CD4-positive, alpha-beta T cell treated with Interferon gamma for 1 hour (primary cell): ENCODE data around the gene SETDB2.

Experiments used
- DNase-seq: peaks from one replicate; pipeline ENCODE4 v3.0.0-alpha.2; 2020

The SETDB2 gene, protein sequence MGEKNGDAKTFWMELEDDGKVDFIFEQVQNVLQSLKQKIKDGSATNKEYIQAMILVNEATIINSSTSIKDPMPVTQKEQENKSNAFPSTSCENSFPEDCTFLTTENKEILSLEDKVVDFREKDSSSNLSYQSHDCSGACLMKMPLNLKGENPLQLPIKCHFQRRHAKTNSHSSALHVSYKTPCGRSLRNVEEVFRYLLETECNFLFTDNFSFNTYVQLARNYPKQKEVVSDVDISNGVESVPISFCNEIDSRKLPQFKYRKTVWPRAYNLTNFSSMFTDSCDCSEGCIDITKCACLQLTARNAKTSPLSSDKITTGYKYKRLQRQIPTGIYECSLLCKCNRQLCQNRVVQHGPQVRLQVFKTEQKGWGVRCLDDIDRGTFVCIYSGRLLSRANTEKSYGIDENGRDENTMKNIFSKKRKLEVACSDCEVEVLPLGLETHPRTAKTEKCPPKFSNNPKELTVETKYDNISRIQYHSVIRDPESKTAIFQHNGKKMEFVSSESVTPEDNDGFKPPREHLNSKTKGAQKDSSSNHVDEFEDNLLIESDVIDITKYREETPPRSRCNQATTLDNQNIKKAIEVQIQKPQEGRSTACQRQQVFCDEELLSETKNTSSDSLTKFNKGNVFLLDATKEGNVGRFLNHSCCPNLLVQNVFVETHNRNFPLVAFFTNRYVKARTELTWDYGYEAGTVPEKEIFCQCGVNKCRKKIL

DNA sequence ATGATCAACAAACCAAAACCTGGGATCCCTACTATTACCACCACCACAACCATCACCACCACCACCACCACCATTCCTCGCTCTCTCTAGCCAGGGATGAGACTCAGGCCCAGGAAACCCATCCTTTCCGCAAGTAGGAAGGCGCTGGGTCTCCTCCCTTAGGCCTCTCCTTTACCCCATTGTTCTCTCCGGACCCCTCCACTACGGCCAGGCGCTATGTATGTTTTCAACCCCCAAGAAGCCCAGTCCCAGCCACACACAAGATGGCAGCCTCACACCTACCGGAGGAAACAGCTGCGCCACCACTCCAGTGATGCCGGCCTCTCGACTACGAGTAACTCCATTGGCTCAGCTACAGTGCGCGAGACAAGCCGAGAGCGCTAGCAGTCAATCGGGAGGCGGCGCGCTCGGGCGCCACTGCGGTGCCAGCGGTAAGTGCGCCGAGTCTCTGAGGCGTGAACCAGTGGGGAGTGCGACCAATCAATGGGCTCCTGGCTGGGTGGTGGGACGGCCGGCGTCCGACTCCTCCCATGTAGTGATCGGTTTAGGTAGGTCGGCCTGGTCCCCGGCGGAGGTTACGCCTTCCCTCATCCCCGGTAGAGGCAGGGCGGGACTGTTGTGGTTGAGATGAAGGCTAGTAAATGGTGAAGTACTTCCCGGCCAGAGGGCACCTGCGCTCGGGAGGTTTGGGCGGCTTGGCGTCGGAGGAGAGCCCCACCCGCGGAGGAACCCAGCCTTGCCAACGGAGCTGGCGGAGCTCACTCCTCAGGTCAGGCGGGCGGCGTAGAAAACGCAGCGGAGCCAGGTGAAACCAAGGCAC, at the start of gene SETDB2, which contains the start of gene CAB39L:
Gene SETDB2 (plus strand): TSS at position 571 of the 820 bp plus-strand sequence. CDS start 7,620 bp downstream, outside the sequence.
Gene CAB39L (minus strand): TSS at position 361 of the 820 bp plus-strand sequence. CDS start 61,154 bp downstream, outside the sequence.
- peak; percentile 99 for DNase-seq

GRCh38 chr13:49395451-49395865, 48.6 kb upstream of the SETDB2 start:
- DNase-seq, result no peak

GRCh38 chr13:49395878-49396380, 48.1 kb upstream of the SETDB2 start:
- no peak for DNase-seq

DNA sequence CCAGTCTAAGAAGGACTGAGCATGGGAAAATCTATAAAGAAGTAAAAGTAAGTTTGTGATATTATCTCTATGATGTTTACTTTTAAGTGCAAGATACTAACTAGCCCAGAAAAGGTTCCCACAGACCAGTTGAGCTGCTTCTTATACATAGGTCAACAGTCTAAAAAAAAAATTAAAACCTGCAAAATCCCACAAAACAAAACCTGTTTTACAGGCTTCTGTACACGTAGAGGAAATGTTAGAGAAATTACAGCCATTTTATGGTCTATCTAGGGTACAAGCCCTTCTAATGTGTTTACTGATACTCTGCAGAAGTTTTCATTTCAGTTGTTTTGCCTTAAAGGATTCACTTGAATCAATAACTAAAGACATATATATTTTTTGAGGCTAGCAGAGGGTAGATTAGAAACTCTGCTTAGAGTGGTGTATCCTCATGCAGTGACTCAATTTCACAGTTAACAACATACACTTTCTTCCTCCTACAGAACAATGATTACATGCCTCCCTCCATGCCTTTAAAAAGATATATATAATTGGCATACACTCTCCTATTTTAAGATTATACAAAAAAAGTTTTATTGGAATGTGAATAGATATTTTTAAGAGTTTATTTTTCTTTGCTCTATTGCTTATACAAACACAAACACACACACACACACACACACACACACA, 44.1 kb upstream of the SETDB2 start:
- DNase-seq, result no peak

- DNase-seq, result no peak
Measured at GRCh38 chr13:49400755-49401659, 43.1 kb upstream of the SETDB2 start.

GRCh38 chr13:49403996-49404702, 39.9 kb upstream of the SETDB2 start:
- DNase-seq, result no peak

DNA sequence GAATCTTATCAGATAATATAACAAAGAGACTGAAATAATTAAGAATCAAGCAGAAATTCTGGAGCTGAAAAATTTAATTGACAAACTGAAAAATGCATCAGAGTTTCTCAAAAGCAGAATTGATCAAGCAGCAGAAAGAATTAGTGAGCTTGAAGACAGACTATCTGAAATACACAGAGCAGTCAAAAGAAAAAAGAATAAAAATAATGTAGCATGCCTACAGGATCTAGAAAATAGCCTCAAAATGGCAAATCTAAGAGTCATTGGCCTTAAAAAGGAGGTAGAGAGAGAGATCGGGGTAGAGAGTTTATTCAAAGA, 39.4 kb upstream of the SETDB2 start:
- no peak for DNase-seq

GRCh38 chr13:49407068-49407467, 37.0 kb upstream of the SETDB2 start:
- no peak for DNase-seq

GRCh38 chr13:49407936-49408335, 36.1 kb upstream of the SETDB2 start:
- DNase-seq, result no peak

GRCh38 chr13:49409008-49409407, 35.1 kb upstream of the SETDB2 start:
- DNase-seq, result no peak

DNA sequence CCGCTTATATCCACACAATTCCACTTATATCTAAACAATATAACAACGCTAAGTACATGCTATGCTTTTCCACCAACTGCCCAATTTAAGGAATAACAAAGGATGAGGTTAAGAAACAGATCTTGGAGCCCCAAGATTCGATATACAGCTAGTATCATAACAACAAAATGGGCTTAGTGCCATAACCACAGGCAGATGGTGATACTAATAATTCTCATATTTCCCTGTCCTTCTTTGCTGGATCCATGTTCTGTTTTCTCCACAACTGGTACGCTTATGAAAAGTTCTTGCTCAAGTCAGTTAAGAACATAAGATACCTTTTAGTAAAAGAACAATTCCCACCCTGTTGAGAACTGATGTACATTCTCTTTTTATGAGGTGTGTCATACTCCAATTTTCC, 34.1 kb upstream of the SETDB2 start:
- DNase-seq, result no peak

DNA sequence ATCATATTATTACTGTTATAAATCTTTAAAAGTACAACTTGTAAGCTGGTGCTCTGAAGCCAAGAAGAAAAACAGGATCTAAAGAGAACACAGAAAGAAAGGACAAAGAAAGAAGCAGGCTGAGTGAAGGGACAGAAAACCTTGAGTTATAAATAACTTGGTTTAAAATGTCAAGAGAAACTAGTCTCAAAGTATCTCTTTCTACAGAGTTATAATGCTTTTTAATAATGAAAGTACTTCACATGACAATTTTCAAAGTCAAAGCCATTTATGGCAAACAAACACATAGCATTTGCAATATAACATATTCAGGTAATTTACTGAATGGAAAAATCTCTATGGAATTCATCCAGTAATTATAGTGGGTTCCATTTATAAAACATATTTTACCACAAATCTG, 33.6 kb upstream of the SETDB2 start:
- DNase-seq, result no peak

DNA sequence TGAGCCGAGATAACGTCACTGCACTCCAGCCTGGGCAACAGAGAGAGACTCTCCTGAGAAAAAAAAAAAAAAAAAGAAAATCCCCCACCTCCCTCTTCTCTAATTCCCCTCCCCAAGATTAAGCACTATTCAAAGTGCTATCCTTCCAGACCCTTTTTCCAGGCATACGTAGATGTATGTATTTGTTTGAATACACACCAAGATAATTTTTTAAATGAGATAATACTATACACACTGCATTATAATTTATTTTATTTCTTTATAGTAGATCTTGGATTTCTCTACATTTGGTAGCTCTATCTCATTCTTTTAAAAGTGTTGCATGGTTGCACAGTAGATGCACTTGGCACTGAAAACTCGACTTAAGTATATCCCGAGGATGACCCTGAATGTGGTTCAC, 32.7 kb upstream of the SETDB2 start:
- no peak for DNase-seq

DNA sequence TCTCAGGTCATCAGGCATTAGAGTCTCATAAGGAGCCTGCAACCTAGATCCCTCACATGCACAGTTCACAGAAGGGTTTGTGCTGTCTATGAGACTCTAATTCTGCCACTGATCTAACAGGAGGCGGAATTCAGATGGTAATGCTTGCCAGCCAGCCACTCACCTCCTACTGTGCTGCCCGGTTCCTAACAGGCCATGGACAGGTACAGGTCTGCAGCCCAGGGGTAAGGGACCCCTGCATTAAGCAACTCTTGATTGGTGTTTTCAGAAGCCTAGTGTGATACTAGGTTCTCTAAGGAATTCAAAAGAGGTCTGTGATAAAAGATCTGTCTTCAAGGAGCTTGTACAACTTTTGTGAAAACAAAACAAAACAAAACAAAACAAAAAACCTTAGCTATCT, 31.3 kb upstream of the SETDB2 start:
- no peak for DNase-seq

- no peak for DNase-seq
Measured at GRCh38 chr13:49417161-49417560, 26.9 kb upstream of the SETDB2 start.

DNA sequence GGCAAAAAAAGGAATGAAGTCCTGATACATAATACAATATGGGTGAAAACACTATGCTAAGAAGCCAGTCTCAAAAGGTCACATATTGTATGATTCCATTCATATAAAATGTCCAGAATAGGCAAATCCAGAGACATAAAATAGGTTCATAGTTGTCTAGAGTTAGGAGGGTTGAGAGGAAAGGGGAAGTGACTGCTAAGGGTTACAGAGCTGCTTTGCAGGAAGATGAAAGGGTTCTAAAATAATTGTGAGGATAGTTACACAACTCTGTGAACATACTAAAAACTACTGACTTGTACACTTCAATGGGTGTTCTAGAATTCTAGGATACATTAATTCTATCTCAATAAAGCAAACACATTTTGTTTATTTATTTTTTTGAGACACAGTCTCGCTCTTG, 25.9 kb upstream of the SETDB2 start:
- no peak for DNase-seq

DNA sequence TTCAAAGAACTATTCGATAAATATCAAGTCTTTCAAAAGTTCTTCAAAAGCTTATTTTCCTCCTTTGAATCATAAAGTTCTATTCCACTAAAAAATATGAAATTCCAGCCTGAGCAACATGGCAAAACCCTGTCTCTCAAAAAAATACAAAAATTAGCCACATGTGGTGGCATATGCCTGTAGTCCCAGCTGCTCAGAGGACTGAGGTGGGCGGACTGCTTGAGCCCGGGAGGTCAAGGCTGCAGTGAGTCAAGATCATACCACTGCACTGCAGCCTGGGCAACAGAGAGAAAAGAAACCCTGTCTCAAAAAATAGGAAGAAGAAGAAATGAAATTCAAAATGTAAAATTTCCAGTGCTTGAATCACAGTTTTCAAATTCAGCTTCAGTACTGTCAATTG, 24.8 kb upstream of the SETDB2 start:
- no peak for DNase-seq

DNA sequence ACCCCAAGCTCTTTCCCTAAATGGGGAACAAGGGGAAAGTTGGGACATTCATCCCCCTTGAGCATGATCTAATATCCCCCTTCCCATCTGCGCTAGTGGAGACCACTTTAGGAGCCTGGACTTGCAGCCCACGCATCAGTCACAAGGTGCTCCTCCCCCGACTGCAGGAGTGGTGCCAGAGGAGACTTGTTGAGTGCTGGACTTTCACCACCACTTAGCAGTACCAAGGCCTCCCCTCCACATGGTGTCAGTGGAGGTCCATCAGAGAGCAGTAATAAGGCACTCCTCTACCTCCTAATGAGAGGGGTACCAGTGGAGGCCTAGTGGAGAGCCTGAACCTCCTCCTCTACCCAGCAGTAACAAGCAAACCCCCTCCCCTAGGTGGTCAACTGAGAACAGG, 22.7 kb upstream of the SETDB2 start:
- DNase-seq, result peak; percentile 13

DNA sequence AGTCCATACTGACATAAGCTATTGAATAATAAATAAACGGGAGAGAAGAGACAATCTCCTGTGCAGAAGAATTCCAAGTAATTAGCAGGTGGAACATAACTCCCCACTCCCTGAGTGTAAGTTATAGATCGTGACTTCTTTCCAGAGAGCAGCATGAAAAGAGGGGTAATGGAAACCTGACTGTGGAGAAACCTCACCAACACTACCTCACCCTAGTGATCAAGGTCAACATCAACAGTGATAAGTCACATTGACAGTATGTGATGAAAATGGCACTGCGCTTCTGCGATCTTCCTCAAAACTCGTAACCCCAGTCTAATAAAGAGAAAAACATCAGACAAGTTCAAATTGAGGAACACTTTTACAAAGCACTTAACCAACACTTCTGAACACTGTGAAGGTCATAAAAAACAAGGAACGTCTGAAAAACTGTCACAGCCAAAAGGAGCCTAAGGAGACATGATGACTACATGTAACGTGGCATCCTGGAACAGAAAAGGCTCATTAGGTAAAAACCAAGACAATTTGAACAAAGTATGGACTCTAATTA, 20.0 kb upstream of the SETDB2 start:
- DNase-seq, result no peak

DNA sequence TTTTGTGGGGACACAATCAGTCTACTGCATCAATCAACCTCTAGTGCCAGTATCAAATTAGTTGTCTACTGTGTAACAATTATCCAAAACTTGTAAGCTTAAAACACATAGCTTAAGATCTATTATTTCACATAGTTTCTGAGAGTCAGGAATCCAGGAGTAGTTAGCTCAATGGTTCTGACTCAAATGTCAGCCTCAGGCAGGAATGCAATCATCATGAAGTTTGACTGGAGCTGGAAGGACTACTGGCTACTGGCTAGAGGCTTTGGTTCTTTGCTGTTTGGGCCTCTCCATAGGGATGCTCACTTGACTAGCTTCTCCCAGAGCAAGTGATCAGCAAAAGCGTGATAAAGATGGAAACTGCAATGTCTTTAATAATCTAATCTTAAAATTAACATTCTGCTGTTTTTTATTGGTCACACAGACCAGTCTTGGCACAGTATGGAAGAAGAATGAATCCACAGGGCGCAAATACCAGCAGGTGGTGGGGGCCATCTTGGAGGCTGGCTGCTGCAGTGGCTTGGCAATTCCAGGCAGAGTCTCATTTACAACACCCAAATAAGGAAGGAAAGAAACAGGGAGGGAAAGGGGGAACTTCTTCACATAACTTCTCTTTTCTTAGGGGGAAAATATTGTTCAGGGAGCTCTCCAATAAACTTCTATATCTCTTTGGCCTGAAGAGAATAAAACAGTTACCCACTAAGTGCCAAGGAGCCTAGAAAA, 15.9 kb upstream of the SETDB2 start:
- DNase-seq, result no peak
